H1 (cell line): ENCODE data around the gene HAVCR2. TPM values are rescaled to one million over a fixed set of nuclear protein-coding genes. Genes with fewer than 3 reads are reported as not detected.

ENCODE experiments used
- ATF3 ChIP-seq: IDR thresholded peaks from 2 replicates; pipeline ENCODE4 v1.6.1; 2011; ENCODE audit warnings: low read depth, mild to moderate bottlenecking, low read length; ENCODE audit not compliant: insufficient read depth
- CTCF ChIP-seq, 3 experiments: IDR thresholded peaks; 1 replicate in 2 of 3; 2 replicates in 1 of 3; pipeline versions ENCODE4 v1.5.1 to v1.6.1; 2011; ENCODE audit warnings: low read length in 3 of 3, mild to moderate bottlenecking in 3 of 3, inconsistent platforms in 2 of 3, low read depth in 1 of 3, moderate library complexity in 1 of 3; ENCODE audit not compliant: insufficient read depth in 1 of 3; ENCODE audit errors: control extremely low read depth in 1 of 3
- EGR1 ChIP-seq: IDR thresholded peaks from 2 replicates; pipeline ENCODE4 v1.6.1; 2011; ENCODE audit warnings: low read depth, low read length, borderline replicate concordance
- HDAC2 ChIP-seq, 2 experiments: fragments of 300-600 bp in 1 of 2; sonication (generic) in 1 of 2; IDR thresholded peaks; 2 replicates each; pipeline ENCODE4 v1.6.1; 2011 to 2012; ENCODE audit warnings: low read depth in 2 of 2, low read length in 2 of 2, mild to moderate bottlenecking in 2 of 2, moderate library complexity in 2 of 2, borderline replicate concordance in 1 of 2, inconsistent platforms in 1 of 2
- RXRA ChIP-seq: IDR thresholded peaks from 2 replicates; pipeline ENCODE4 v1.6.1; 2011; ENCODE audit warnings: low read depth, mild to moderate bottlenecking, low read length, moderate library complexity; ENCODE audit not compliant: insufficient read depth
- polyA plus RNA-seq, 7 experiments: library from polyadenylated mRNA; depleted of rRNA in 3 of 7; stranded (reverse) in 5 of 7; unstranded in 2 of 7; fragments of >200 nt in 5 of 7; fragments of 200-250 nt in 2 of 7; gene quantifications; 1 replicate in 5 of 7; 2 replicates in 1 of 7; 4 replicates in 1 of 7; pipeline versions ENCODE4 v1.2.1 to v1.2.3, GENCODE V29; 2011 to 2013; ENCODE audit warnings: missing spikeins in 2 of 7, mixed read lengths in 2 of 7
- total RNA-seq: library from RNA; stranded (reverse); fragmentation: NEBNext Ultra II Directional; extraction: Animal tissue kit (Norgen Biotek cat#: 25700); gene quantifications from 2 replicates; pipeline ENCODE4 v1.2.1, GENCODE V29; 2021

The HAVCR2 gene
- total and polyA plus RNA-seq, 2 of the 8 experiments (the other 6 are each of a cell fraction or from before 2014, with no cell fraction given), result 0.03 TPM; not detected in 1

- TF ChIP-seq HDAC2 (IDR thresholded peaks at IDR 0.05; ENCODE audit: borderline replicate concordance in 1 of 2, low read depth in 2 of 2, low read length in 2 of 2) (no peak), ATF3 (no peak), CTCF (IDR thresholded peaks at IDR 0.05; ENCODE audit: control extremely low read depth in 1 of 3, insufficient read depth in 1 of 3, low read depth in 1 of 3, low read length in 3 of 3) (no peak), RXRA (no peak), EGR1 (no peak)
Observed at GRCh38 chr5:157067005-157067404, 41.8 kb downstream of the HAVCR2 start (continued).
